HG03460 (cell line): ENCODE results near the gene HDAC9.

Experiments
- ATAC-seq: cut with Tn5 transposase; IDR thresholded peaks from one replicate; pipeline ENCODE4 v1.9.1; 2021; ENCODE audit not compliant: unreplicated experiment

Gene HDAC9

DNA sequence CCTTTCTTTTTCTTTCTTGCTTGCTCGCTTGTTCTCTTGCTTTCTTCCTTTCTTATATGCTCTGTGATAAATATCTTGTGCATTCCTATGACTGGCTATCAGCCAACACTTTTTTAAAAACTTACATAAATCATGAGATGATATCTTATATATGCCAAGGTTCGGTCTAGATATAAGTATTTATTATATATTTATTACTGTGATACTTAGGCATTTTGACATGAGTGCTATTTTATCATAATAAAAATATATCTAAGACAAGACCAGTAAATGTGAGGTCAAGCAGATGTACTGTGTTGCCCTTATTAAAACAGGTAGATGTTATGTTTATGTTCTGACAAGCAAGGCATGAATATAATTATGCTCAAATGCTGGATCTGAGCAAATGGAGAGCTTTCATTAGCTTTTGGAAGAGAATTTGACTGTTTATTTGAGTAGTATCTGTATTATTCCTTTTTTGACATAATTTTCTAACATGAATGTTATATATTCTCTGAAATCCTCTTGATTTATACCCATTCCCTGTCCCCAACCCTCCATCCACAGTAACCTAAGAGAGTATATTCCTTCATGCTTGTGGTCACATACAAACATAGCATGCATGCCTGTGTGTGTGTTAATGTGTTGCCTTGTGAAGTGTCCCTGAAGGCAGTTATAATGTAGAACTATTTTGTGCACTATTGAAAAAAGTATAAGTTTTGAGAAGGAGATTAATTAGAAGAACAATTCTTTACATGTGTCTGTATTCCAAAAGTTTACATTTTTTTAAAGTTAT, 158.0 kb downstream of the HDAC9 start:
- ATAC-seq: no peak

GRCh38 chr7:18654709-18655108, 159.2 kb downstream of the HDAC9 start:
- ATAC-seq: no peak

- no peak for ATAC-seq
These were observed 160.0 kb downstream of the HDAC9 start for GRCh38 chr7:18655506-18655905.

DNA sequence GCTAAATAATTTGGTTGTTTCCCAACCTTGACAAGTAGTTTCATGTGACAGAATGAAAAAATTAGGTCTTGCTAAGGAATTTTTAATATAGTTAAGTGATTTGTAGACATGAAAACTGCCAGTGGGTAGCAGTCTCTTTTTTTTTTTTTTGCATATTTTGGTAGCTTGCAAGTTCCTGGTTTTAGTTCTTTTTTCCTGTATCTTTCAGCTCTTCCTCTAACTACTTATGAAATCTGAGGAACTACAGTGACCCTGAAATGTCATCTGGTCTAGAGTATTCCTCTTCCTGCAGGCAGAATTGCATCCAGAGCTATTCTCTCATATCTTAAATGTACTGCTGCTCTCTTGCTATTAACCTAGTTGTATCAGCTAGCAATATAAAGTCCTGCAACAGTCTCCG, 160.4 kb downstream of the HDAC9 start:
- ATAC-seq: no peak

DNA sequence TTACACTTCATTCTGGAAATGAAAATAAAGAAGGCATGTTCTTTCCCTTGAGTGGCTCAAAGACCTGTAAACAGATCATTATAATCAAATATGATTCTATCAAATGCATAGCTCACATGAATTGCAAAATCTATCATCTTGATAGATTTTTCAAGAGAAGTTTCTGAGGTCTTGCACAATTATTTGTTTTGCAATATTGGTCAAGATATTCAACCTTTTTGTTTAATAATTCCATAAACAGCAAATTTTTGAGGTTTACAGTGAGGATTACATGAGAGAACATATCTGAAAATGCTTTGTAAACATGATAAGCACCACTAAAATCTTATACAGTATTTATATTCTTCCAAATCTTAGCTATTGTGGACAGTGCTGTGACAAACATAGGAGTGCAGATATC, 160.8 kb downstream of the HDAC9 start:
- ATAC-seq: no peak

- no peak for ATAC-seq
These were observed 164.2 kb downstream of the HDAC9 start for GRCh38 chr7:18659746-18660145.

- ATAC-seq: no peak
These were observed 167.8 kb downstream of the HDAC9 start for GRCh38 chr7:18663321-18663720.

GRCh38 chr7:18666107-18666728, 170.7 kb downstream of the HDAC9 start:
- peak; percentile 98 for ATAC-seq

DNA sequence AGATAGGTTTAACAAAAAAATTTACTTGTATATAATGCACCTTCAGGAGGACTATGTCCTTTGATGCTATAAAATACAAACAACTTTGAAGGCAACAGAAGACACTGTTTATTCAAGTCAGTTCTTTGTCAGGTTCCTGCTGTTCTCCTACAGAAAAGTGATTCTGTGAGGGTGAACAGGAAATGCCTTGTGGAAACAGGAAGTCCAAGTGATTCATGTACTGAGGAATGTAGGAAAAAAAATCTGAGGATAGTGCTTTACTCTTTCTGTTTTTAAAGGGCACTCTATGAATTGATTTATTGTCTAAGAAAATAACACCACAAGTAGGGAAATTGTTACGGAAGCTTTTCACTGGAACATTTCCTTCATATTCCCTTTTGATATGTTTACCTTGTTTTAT, 171.9 kb downstream of the HDAC9 start:
- no peak for ATAC-seq

DNA sequence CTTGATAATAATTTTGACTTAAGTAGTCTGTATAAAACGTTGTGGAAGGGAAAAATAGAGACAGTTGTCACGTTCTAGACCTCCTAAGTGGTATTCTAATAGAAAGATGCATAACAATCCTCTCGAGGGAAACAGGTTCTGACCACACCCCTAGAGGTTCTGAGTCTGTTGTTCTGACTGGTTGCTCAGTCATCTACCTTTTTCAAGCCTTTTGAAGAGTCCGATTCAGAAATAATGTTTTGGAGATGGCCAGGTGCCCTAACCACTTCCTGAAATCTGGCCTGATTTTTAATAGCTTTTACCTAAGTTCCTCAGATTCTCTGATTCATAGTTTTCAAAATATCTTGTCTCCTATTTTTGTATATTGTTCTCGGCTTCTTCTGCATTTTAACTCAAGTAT, 175.6 kb downstream of the HDAC9 start:
- ATAC-seq: no peak

DNA sequence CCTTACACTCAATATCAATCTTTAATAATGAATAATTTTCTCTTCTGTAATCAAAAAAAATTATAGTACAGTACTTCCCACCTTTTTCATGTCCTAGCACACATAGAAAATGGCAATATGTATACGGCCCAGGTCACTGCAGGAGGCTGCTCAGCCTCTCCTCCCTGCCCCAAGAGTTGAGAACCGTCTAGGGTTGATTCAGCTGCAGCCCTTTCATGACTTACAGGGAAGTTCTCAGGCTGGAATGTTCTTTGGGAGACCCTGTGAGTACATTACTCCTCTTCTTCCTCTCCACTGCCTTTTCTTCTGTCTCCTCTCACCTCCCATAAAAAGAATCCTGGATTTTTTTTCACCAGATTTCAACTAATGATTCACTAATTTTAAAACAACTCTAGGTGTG, 180.0 kb downstream of the HDAC9 start:
- no peak for ATAC-seq

- no peak for ATAC-seq
These were observed 183.7 kb downstream of the HDAC9 start for GRCh38 chr7:18679261-18679660.

GRCh38 chr7:18680576-18680975, 185.0 kb downstream of the HDAC9 start:
- no peak for ATAC-seq

- no peak for ATAC-seq
These were observed 189.4 kb downstream of the HDAC9 start for GRCh38 chr7:18684916-18685315.

- no peak for ATAC-seq
These were observed 190.4 kb downstream of the HDAC9 start for GRCh38 chr7:18685971-18686370.

GRCh38 chr7:18689551-18689950, 194.0 kb downstream of the HDAC9 start:
- ATAC-seq: no peak

DNA sequence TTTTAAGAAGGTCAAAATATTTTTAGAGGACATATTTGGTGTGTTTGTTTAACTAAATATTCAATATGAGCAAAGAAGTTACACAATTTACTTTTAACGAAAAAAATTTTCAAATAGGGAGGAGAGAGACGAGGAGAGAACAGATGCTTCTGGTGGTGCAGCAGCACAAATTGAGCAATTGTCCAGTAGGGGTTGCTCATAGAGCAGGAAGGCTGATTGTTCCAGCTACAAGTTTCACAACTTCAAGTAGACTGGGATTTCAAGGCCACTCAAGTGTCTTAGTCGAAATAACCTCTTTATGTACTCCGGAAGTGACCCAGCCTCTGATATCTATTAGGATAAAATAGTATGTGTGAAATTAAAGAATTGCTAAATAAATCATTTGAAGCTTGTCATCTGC, 197.9 kb downstream of the HDAC9 start:
- ATAC-seq: no peak

DNA sequence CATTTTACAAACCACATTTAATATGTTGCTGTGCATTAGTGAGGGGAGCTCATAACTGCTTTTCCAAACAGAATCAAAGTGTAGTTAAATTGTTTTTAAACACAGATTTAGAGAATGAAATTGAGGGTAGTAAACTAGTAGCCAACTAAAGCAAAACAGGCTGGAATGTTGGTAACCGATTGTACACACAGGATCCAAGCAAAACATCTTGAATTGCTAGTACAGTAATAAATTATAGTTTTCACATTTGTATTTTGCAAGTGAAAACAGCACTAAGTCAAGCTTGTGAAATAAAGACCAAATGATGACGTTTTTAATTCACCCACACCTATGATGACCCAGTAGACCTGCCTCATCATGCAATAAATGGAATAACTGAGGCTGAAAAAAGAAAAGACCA, 198.3 kb downstream of the HDAC9 start:
- ATAC-seq: no peak

DNA sequence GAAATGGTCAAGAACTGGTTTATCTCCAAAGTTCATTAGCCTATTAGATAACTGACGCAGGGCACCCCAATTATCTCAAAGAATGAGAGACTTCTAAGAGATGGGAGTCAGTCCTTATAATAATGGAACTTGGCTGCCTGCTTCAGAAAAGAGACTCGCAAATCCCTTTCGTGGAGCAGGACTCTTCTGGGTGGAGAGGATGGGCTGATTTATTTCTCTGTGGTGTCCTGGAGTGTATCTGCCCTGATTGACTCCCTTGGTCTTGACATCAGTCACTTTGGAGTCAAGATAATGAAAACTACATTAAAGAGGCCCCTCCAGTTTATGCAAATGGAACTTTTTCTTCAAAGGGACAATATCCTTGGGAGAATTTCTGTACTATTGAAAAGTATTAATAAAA, 198.9 kb downstream of the HDAC9 start:
- ATAC-seq: no peak

DNA sequence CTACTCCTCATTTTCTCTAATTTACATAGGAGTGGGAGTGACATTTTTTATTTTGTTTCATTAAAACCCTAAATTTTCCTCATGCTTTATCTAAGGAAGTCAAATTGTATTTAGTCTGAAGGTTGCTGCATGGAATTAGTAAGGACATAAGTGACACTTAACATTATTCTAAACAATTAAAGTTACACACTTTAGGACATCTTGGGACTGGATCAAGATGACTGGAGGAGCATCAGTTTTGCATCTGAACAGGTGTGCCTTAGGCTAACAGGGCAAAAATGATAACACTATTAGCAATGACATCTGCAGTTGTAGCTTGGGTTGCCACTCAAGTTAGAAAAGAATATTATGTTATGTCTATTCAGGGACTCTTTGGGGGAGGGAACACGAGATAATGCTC, 199.4 kb downstream of the HDAC9 start:
- no peak for ATAC-seq

DNA sequence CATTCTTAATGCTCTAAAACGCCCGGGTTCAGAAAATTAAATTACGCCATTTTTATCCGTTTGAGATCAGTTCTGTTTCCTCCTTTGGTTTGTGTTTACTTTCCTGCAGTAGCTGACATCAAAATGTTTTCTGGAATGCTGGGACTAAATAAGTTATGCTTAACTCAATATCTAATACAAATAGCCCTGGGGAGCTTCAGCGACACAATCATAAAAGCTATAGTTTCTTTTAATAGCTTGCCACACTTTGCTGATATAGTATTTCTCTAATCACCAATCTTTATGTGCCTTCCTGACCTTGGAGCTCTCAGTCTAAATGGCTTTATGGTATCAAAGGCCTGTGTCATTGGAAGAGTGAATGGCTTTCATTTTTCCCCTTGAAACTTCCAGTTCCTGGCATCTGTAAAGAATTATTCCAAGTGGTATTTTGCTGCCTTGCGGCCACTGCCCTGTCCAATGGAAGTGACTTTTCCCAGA, 202.7 kb downstream of the HDAC9 start:
- ATAC-seq: no peak

- ATAC-seq: no peak
These were observed 204.6 kb downstream of the HDAC9 start for GRCh38 chr7:18700147-18700546.
